HG02943 (cell line): ENCODE measurements around the gene ACSS3.
"Not testable (repeated sequence)": the region's sequence is repeated elsewhere in the genome, so short reads cannot be mapped to it uniquely, and the experiment has no call there.

ENCODE experiments used
- ATAC-seq: cut with Tn5 transposase; IDR thresholded peaks from one replicate; pipeline ENCODE4 v1.9.1; 2021; ENCODE audit warnings: mild to moderate bottlenecking, low read depth, moderate library complexity; ENCODE audit not compliant: unreplicated experiment

The ACSS3 gene

DNA sequence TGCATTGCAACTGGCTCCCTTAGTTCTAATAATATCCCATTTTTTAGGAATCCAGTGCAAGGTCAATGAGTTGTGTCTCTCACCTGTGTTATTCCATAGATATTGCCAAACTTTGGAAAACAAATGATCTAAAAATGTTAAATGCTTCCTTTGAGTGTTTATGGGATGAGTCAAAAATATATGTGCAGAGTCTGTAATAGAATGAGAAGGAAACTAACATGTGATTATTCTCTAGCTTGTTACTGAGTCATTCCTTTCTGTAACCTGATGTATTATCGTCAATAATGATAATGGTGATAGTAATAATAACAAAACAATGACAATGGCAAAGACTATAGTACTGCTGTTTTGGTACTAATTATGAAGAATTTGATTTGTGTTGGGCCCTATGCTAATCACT, 11.5 kb downstream of the ACSS3 start:
- no peak for ATAC-seq

DNA sequence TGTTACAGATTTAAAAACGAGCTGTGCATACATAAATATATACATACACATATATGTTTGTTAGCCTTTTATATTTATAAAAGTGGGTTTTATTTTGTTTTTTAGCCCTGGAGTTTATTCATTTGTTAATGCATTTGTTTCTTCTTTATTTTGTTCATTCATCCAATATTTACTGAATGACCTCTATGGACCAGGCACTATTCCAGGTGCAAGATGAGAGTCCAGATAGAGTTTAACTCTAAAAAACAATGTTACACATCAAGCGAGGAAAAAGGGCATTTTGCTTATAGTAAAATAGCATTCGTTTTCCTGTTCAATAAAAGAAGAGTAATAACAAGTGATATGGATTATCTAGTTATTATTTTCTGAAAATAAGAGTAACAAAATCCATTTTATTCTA, 14.2 kb downstream of the ACSS3 start:
- ATAC-seq = no peak

GRCh38 chr12:81094718-81095360, 17.0 kb downstream of the ACSS3 start:
- ATAC-seq = no peak

- ATAC-seq = no peak
Observed at GRCh38 chr12:81095501-81096232, 17.8 kb downstream of the ACSS3 start.

DNA sequence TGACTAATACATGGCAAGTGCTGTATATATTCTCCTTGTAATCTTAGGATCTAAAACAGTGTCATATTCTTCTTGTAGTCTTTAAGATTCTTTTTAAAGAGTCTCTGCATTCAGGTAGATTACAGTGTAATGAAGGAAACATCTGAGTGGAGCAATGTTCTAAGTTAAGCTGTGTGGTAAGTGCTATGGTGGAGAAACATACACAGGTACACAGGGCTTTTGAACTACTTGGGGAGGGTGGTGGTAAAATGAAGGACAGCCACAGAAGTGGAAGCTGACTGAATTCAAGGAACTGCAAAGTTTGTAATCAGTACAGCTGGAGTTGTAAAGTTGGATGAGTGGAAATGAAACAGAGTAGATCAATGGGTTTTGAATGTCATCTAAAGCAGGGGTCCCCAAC, 27.8 kb downstream of the ACSS3 start:
- ATAC-seq = no peak

DNA sequence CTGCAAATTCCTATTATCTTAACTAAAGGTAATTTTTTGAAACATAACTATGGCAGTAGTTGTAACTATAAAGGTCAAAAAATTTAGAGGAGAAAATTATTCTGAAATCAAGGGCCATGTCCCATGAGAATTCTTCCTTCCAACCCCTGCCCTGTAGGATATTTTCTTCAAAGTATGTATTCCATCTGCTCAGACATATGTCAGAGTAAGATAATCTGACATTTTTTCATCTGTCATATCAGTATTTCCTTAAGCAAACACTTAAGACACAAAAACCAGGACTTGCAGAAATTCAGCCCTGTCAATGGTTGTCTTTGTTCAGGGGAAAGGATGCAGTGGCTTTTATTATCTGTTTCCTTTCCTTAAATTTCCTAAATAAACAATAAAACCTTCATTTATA, 36.3 kb downstream of the ACSS3 start:
- ATAC-seq = no peak

DNA sequence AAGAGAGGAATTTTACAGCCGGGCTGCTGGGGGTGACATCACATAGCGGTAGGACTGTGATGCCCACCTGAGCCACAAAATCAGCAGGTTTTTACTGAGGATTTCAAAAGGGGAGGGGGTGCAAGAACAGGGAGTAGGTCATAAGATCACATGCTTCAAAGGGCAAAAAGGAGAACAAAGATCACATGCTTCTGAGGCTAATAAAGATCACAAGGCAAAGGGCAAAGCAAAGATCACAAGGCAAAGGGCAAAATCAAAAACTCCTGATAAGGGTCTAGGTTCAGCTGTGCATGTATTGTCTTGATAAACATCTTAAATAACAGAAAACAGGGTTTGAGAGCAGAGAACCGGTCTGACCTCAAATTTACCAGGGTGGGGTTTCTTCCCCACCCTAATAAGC, 41.2 kb downstream of the ACSS3 start:
- ATAC-seq = not testable (repeated sequence)

- ATAC-seq = no peak
Observed at GRCh38 chr12:81120961-81121360, 43.1 kb downstream of the ACSS3 start.

GRCh38 chr12:81123611-81124010, 45.7 kb downstream of the ACSS3 start:
- no peak for ATAC-seq

- no peak for ATAC-seq
Observed at GRCh38 chr12:81125691-81126090, 47.8 kb downstream of the ACSS3 start.

- peak; percentile 100 for ATAC-seq
Observed at GRCh38 chr12:81128930-81129554, 51.2 kb downstream of the ACSS3 start.

DNA sequence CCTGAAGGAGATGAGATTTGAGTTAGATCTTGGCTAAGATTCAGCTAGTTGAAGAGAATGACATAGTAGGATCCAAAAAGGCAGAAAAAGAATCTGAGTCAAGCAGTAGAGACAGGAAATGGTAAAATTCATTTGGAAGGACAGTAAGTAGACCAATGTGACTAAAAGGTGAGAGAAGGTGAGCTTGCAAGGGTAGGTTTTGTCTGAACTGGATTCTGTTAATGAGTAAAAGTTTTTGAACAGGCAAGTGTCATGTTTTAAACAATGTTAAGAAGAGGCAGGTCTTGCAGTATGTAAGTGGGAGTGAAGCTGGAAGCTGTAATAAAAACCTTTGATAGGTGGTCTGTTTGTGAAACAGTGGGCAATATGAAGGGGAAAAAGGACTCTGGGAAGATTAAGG, 58.6 kb downstream of the ACSS3 start:
- no peak for ATAC-seq

GRCh38 chr12:81137801-81138200, 59.9 kb downstream of the ACSS3 start:
- no peak for ATAC-seq

- no peak for ATAC-seq
Observed at GRCh38 chr12:81141217-81141616, 63.3 kb downstream of the ACSS3 start.

GRCh38 chr12:81143057-81143456, 65.2 kb downstream of the ACSS3 start:
- no peak for ATAC-seq

DNA sequence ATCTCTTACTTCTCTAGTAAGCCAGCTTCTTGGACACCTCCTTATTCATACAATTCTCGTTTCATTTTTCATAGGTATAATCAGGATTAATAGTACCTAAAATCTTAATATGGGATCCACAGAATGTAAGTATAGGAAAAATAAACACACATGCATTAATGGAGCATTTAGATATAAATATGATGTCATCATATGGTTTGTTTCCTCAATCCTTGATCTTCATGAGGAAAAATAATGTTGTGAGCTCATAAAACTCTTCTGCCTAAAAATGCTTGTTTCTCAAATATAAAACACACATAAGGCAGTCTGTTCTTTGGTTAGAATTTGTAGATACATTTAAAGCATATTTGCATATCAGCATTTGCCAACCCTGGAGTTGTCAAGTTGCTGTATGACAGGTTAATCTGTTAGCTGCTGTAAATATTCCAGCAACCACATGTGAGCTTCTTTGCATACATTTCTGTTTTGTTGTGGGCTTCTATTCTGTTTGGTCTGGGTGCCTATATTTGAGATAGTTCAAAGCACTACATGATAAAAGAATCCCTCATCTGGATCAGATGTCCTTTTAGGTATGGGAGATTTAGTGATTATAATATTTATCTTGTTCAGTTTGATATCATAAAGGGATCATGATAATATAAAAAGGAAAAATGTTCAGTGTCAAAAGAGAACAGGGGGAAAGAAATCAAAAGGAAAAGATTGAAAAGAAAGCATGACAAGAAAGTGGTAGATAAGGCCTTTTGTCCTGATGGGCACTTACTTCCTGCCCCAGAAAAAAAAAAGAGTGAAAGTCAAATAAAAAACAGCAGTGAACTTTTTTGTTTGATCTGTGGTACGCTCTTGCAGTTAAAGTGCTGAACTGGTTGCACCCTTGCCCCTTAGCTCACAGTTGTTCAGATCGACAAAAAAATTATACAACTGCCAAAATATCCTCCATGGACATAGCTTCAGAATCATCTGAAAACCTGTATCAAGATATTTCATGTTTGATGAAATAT, 68.6 kb downstream of the ACSS3 start:
- ATAC-seq = no peak

GRCh38 chr12:81147292-81147919, 69.5 kb downstream of the ACSS3 start:
- no peak for ATAC-seq

GRCh38 chr12:81150382-81150781, 72.5 kb downstream of the ACSS3 start:
- ATAC-seq = no peak

DNA sequence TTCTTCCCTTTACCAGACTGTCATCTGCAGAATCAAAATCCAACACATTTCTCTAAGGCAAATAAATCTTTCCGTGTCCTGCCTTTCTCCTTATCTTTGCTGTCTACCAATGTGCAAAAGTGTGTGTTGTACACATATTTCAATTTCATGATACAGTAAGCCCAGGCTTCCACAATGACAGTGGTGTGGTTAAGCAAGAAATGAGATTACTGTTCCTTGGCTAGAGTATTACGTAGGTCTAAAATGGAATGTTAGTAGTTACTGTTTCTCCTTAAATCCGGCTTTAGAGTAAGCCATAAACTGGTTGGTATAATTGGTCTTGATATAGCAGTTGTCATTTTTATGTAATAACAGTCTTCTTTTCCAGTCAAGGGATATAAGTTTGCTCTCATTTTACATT, 82.0 kb downstream of the ACSS3 start:
- ATAC-seq = no peak

- ATAC-seq = no peak
Observed at GRCh38 chr12:81161680-81162079, 83.8 kb downstream of the ACSS3 start.
